ENCODE measurements around the gene KAT6B. TPM values are rescaled to one million over a fixed set of nuclear protein-coding genes. Genes with fewer than 3 reads are reported as not detected.

The KAT6B gene
- total RNA-seq, 6 experiments from 2014 or later: 17.8 to 27.5 (median 23.6) TPM

GRCh38 chr10:75029420-75029819 lies 203.0 kb downstream of the KAT6B start:
- H3K27me3 Mint-ChIP-seq (ENCODE audit: insufficient read depth): peaks cover 2% of the 10 kb centered on the region
- H3K36me3 Mint-ChIP-seq (ENCODE audit: low read depth): peaks cover 44% of the 10 kb centered on the region
- peaks cover 8% of the 10 kb centered on the region for H3K4me1 Mint-ChIP-seq (ENCODE audit: low read depth)
- TF ChIP-seq CTCF (IDR thresholded peaks at IDR 0.05): no peak
- no peak for DNase-seq
- H3K27ac Mint-ChIP-seq: no peak overlapping the region
- H3K4me3 Mint-ChIP-seq: no peak overlapping the region
- no peaks in the 10 kb centered on the region for H3K9me3 Mint-ChIP-seq

GRCh38 chr10:75029857-75030256 lies 203.5 kb downstream of the KAT6B start:
- Mint-ChIP-seq H3K27ac (no peak overlapping the region), H3K4me1 (ENCODE audit: low read depth) (peaks cover 12% of the 10 kb centered on the region), H3K9me3 (no peaks in the 10 kb centered on the region), H3K27me3 (ENCODE audit: insufficient read depth) (peaks cover 2% of the 10 kb centered on the region), H3K4me3 (no peak overlapping the region), H3K36me3 (ENCODE audit: low read depth) (peaks cover 45% of the 10 kb centered on the region)
- no peak for DNase-seq
- TF ChIP-seq CTCF (IDR thresholded peaks at IDR 0.05): no peak

- no peak for TF ChIP-seq CTCF (IDR thresholded peaks at IDR 0.05)
- no peak for DNase-seq
- Mint-ChIP-seq H3K9me3 (no peaks in the 10 kb centered on the region), H3K4me1 (ENCODE audit: low read depth) (peaks cover 13% of the 10 kb centered on the region), H3K36me3 (ENCODE audit: low read depth) (peaks cover 44% of the 10 kb centered on the region), H3K27ac (no peak overlapping the region), H3K4me3 (no peak overlapping the region; the same call in 1 of the 2 replicates), H3K27me3 (ENCODE audit: insufficient read depth) (peaks cover 4% of the 10 kb centered on the region)
Measured at GRCh38 chr10:75030371-75030770, 204.0 kb downstream of the KAT6B start.

GRCh38 chr10:75032119-75032518 lies 205.7 kb downstream of the KAT6B start:
- no peak for DNase-seq
- H3K4me3 Mint-ChIP-seq: no peak overlapping the region
- H3K9me3 Mint-ChIP-seq: no peaks in the 10 kb centered on the region
- peaks cover 17% of the 10 kb centered on the region for H3K4me1 Mint-ChIP-seq (ENCODE audit: low read depth)
- H3K27me3 Mint-ChIP-seq (ENCODE audit: insufficient read depth): peaks cover 4% of the 10 kb centered on the region
- no peak for TF ChIP-seq CTCF (IDR thresholded peaks at IDR 0.05)
- H3K27ac Mint-ChIP-seq: no peak overlapping the region
- peaks cover 44% of the 10 kb centered on the region for H3K36me3 Mint-ChIP-seq (ENCODE audit: low read depth)

GRCh38 chr10:75032813-75033212 lies 206.4 kb downstream of the KAT6B start:
- Mint-ChIP-seq H3K27me3 (ENCODE audit: insufficient read depth) (peaks cover 4% of the 10 kb centered on the region), H3K4me3 (no peak overlapping the region), H3K27ac (no peak overlapping the region), H3K4me1 (ENCODE audit: low read depth) (peaks cover 17% of the 10 kb centered on the region), H3K9me3 (no peaks in the 10 kb centered on the region), H3K36me3 (ENCODE audit: low read depth) (peaks cover 44% of the 10 kb centered on the region)
- no peak for DNase-seq
- no peak for TF ChIP-seq CTCF (IDR thresholded peaks at IDR 0.05)
